Measurements from ENCODE around the gene MRAS.

The MRAS gene

DNA sequence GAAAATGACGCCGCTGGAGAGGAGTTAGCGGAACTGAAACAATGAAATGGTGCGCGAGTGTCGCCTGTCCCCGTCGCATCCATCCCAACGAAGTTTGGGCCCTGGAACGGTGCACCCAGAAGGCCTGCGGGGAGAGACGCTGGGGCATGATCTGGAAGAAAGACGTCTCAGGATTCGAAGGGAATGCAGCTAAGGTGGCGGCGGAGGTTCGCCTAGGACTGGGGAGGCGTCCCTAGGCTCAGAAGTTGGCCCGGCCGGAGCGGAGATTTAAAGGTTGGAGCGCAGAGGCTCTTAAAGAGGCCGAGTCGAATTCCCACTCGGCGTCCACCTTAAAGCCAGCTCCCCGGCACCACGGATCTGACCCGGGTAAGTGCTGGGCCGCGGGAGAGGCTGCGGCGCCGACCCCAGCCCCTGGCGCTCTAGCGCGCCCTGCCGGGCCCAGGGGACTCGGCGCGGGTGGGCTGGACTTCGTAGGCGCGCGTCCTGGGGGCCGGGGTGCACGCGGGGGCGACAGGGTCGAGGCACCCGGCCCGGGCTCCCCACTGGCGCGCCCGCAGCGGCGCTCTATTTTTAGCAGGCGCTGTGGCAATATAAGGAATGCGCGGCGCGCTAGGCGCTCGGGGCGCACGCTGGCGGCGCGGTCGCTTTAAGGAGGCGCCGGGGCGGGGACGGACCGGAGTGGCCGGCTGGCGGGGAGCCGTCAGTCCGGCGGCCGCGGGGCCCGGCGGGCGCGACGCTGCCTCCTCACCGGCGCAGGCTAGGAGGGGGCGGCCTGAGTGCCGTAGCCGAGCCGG, at the start of gene MRAS:
Gene MRAS, plus strand, starts transcription at position 620 of the 794 bp plus-strand sequence. CDS start 24,305 bp downstream, outside the sequence.
- DNase-seq: peak; percentile 10

DNA sequence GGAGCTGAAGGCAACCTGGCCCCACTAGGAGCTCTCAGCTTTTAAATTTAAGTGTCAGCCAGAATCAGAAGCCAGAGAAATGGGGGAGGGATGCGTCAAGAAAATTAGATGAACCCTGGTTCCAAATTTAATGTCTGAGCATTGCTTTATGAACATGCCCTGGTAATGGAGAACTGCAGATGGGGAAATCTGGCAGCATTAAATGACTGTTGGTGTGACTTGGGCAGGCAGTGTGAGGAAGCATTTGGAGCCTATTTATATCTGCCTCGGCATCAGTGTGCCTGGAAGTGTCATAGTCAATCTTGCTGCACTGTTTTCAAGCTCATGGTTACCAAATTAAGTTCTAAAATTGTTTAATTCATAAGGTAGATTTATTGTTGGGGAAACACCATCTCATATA, 47.7 kb upstream of the MRAS start:
- DNase-seq: no peak

DNA sequence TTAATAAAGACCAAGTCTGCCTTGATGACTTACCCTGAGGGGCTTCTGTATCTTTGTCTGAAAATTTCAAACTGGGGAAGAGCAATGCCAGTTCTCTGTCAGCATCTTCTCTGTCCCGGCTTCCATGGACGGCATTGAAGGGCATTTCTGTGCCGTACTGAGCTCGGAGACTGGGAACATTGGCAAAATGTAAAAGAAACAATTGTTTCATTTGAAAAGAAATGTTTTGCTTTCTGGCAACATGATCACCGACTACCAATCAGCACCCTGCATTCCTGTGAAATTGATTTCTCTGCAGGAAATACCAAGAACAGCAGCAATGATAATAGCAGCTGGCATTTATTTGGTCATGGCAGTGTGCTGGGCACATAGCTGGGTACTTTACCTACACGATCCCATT, 44.9 kb upstream of the MRAS start:
- no peak for DNase-seq

DNA sequence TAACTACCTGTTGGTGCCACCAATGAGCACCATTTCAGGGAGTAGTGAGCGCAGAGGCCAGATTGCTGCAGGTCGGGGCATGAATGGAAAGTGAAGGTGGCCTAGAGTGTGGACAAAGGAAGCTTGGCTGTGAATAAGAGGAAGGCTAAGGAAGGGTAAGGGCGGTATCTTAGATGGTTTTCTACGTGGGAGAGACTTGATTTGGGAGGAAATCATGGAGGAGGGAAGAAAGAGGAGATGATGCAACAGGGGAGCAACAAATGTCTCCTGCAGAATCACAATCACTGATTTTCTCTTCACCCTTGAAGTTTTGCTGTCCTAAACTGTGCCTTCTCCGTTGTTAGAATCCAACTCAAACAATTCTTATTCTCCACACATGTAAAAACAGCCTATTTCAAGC, 40.5 kb upstream of the MRAS start:
- DNase-seq: no peak

DNA sequence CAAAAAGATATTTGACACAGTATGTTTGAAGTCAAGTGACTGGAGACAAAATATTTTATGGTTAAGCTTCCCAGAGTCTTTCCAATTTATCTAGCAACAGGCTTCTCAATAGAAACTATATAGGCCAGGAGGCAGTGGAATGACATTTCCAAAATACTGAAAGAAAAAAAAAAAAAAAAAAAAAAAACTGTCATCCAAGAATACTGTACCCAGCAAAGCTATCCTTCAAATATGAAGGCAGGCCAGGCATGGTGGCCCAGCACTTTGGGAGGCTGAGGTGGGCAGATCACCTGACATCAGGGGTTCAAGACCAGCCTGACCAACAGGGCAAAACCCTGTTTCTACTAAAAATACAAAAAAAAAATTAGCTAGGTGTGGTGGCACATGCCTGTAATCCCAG, 39.6 kb upstream of the MRAS start:
- no peak for DNase-seq

DNA sequence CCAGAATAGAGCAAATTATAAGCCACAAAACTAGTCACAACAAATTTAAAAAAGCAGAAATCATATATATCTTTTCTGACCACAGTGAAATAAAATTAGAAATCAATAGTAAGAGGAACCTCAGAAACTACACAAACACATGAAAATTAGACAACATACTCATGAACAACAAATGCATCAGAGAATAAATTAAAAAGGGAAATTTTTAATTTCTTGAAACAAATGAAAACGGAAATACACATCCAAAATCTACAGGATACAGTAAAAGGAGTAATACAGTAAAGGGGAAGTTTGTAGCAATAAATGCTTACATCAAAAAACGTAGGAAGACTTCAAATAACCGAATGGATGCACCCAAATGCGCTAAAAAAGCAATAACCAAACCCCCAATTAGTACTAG, 37.9 kb upstream of the MRAS start:
- DNase-seq: no peak

- DNase-seq: no peak
Measured at GRCh38 chr3:138314751-138315150, 33.6 kb upstream of the MRAS start.

DNA sequence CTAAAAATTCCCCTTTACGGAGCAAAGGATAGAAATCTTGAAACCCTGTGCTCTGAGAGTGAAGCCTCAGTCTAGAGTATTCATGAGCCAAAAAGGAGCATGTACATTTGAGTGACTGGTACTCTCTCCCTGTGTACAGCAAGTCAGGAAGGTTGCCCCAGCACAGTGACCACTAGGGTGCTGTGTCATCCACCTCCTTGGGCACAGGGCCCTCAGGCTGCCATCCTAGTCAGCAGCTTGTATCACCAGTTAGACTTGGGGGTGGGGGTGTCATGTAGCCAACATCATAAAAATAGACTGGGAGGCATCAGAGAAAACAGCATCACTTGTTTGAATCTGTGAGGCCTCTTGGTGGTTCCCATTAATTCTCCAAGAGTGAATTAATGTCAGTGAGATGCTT, 30.7 kb upstream of the MRAS start:
- DNase-seq: no peak

- no peak for DNase-seq
Measured at GRCh38 chr3:138323971-138324370, 24.4 kb upstream of the MRAS start.

GRCh38 chr3:138325990-138326389, 22.4 kb upstream of the MRAS start:
- DNase-seq: no peak

- no peak for DNase-seq
Measured at GRCh38 chr3:138326866-138327595, 21.3 kb upstream of the MRAS start.

- no peak for DNase-seq
Measured at GRCh38 chr3:138327831-138328230, 20.5 kb upstream of the MRAS start.

GRCh38 chr3:138328341-138328740, 20.0 kb upstream of the MRAS start:
- DNase-seq: no peak

- DNase-seq: peak; percentile 93
Measured at GRCh38 chr3:138329127-138329983, 19.0 kb upstream of the MRAS start, which contains the start of gene NME9. Gene NME9, minus strand, starts transcription at chr3:138329851. Its CDS starts 516 bp downstream, at chr3:138329335.

DNA sequence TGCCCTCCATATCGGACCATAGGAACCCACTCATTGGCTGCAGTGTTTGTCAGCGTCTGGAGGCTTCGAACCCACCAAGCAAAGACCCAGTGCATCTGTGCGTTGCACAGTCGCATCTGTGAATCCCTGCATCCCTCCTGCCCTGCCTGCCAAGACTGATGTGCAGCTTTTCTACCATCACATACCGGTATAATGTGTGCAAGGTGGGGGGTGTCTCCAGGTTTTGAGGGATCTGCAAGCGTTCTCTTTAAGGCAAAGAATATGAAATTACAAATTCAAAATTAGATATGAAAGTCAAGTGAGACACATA, 18.4 kb upstream of the MRAS start:
- DNase-seq: no peak

- DNase-seq: no peak
Measured at GRCh38 chr3:138331143-138331894, 17.1 kb upstream of the MRAS start.

DNA sequence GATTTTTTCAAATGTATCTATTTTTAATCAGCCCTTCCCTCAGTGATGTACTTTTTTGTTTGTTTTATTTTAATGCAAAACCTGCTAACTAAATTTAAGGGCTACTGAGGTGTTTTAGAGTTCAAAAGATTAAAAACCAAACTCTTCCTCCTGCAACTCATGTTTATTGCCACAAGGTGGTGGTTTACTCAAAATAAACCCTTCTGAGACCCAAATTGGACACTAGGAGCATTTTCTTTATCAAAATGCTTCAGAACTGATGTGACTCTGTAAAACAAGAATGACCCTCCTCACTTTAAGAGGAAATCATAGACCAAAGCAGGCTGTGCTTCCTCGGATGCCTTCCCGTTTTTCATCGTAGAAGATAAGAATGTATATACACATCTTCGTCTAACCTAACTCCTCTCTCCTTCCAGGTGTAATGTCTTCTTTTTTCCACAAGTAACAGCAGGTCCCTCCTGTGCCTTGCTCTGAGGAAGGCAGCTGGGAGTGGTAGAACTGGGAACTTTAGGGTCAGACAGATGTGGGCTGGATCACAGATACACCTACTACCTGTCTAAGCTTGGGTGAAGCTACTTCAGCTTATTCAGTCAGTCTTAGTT, 15.8 kb upstream of the MRAS start:
- DNase-seq: no peak

DNA sequence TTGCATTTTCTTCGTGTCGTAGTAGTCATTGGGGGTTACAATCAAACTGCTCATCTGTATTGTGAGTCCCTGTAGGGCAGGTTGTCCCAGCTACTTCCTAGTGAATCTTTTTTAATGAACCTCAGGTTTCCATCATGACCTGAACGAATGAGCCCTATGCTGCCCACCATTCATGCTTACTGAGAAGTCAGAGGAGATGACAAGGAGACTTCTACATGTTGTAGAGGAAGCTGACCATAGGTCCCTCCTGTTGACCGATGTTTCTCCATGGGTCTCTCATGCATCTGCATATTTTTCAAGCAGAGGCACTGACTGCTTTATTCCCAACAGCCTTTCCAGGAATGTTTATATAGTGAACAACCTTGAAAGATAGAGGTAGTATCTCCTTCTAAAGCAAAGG, 13.8 kb upstream of the MRAS start:
- no peak for DNase-seq

- no peak for DNase-seq
Measured at GRCh38 chr3:138336454-138336999, 11.9 kb upstream of the MRAS start.

- no peak for DNase-seq
Measured at GRCh38 chr3:138338244-138338643, 10.1 kb upstream of the MRAS start.

- DNase-seq: no peak
Measured at GRCh38 chr3:138338811-138339210, 9.6 kb upstream of the MRAS start.

DNA sequence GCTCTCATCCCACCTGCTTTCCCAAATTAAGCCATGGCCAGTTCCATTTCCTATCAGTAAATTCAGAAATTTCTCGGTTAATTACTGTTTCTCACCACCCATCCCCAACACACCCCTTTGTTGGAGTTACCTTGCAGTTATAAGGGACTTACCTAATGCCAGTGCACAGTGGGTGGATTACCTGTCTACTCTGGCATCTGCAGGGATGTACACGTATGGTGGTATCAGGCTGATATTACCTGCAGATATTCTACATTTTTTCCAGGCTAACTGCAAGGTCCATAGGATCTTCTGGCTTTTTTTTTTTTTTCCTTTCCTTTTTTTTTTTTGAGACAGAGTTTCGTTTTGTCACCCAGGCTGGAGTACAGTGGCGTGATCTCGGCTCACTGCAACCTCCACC, 7.9 kb upstream of the MRAS start:
- DNase-seq: no peak
